Mesenchymal stem cell (in vitro differentiated cells and primary cell): ENCODE measurements around the gene KCTD5.

Experiments used
- DNase-seq: peaks from one replicate; pipeline ENCODE4 v3.0.0-alpha.2; 2013
- H2AFZ ChIP-seq: one replicate; pipeline ENCODE4 v1.6.1; 2013; ENCODE audit warnings: low read depth, mild to moderate bottlenecking, control low read depth, inconsistent platforms, low read length, moderate library complexity
- H2AK5ac ChIP-seq: 2 replicates; pipeline ENCODE4 v1.6.1; 2013; ENCODE audit warnings: low read length, moderate library complexity, mild to moderate bottlenecking, inconsistent platforms; ENCODE audit not compliant: severe bottlenecking
- H2BK120ac ChIP-seq: one replicate; pipeline ENCODE4 v1.6.1; 2013; ENCODE audit warnings: low read depth, mild to moderate bottlenecking, inconsistent platforms, low read length, moderate library complexity
- H2BK12ac ChIP-seq, 2 experiments: one replicate each; pipeline ENCODE4 v1.6.1; 2013; ENCODE audit warnings: inconsistent platforms in 2 of 2, low read length in 2 of 2, mild to moderate bottlenecking in 2 of 2, moderate library complexity in 2 of 2, control low read depth in 1 of 2
- H2BK15ac ChIP-seq: one replicate; pipeline ENCODE4 v1.6.1; 2013; ENCODE audit warnings: mild to moderate bottlenecking, low read depth, inconsistent platforms; ENCODE audit not compliant: poor library complexity, severe bottlenecking
- H2BK5ac ChIP-seq: 2 replicates; pipeline ENCODE4 v1.6.1; 2013; ENCODE audit warnings: low read depth, mild to moderate bottlenecking, low read length, control low read depth, inconsistent platforms; ENCODE audit not compliant: poor library complexity, severe bottlenecking
- H3K14ac ChIP-seq, 2 experiments: one replicate each; pipeline ENCODE4 v1.6.1; 2013; ENCODE audit warnings: inconsistent platforms in 2 of 2, low read length in 2 of 2, control low read depth in 1 of 2, mild to moderate bottlenecking in 1 of 2, moderate library complexity in 1 of 2
- H3K18ac ChIP-seq, 2 experiments: one replicate each; pipeline ENCODE4 v1.6.1; 2013; ENCODE audit warnings: inconsistent platforms in 2 of 2, low read length in 2 of 2, control low read depth in 1 of 2, low read depth in 1 of 2, mild to moderate bottlenecking in 1 of 2
- H3K23ac ChIP-seq, 2 experiments: one replicate each; pipeline ENCODE4 v1.6.1; 2013; ENCODE audit warnings: inconsistent platforms in 2 of 2, low read length in 2 of 2, mild to moderate bottlenecking in 2 of 2, moderate library complexity in 2 of 2, control low read depth in 1 of 2
- H3K27ac ChIP-seq: 2 replicates; pipeline ENCODE4 v1.5.1; 2013; ENCODE audit warnings: mild to moderate bottlenecking, moderate library complexity, low read length, control low read depth, inconsistent platforms; ENCODE audit not compliant: poor library complexity, severe bottlenecking
- H3K27me3 ChIP-seq, 2 experiments: 2 replicates each; pipeline versions ENCODE4 v1.6.1 to v1.7.0; 2013; ENCODE audit warnings: low read length in 2 of 2, mild to moderate bottlenecking in 2 of 2, moderate library complexity in 2 of 2, control low read depth in 1 of 2, inconsistent platforms in 1 of 2; ENCODE audit not compliant: control insufficient read depth in 1 of 2, insufficient read depth in 1 of 2
- H3K36me3 ChIP-seq, 2 experiments: 2 replicates each; pipeline versions ENCODE4 v1.6.1 to v1.7.0; 2013; ENCODE audit warnings: low read length in 2 of 2, control low read depth in 1 of 2, inconsistent platforms in 1 of 2, low read depth in 1 of 2, mild to moderate bottlenecking in 1 of 2; ENCODE audit not compliant: insufficient read depth in 2 of 2, control insufficient read depth in 1 of 2
- H3K4ac ChIP-seq, 2 experiments: one replicate each; pipeline ENCODE4 v1.6.1; 2013; ENCODE audit warnings: inconsistent platforms in 2 of 2, low read length in 2 of 2, mild to moderate bottlenecking in 2 of 2, moderate library complexity in 2 of 2, control low read depth in 1 of 2, low read depth in 1 of 2
- H3K4me1 ChIP-seq: 2 replicates; pipeline ENCODE4 v1.6.1; 2013; ENCODE audit warnings: low read depth, low read length, control low read depth; ENCODE audit not compliant: control insufficient read depth, insufficient read depth
- H3K4me2 ChIP-seq: 2 replicates; pipeline ENCODE4 v1.6.1; 2013; ENCODE audit warnings: low read length, mild to moderate bottlenecking, inconsistent platforms; ENCODE audit not compliant: poor library complexity, severe bottlenecking
- H3K4me3 ChIP-seq, 2 experiments: 2 replicates each; pipeline versions ENCODE4 v1.5.1 to v1.7.0; 2013; ENCODE audit warnings: low read length in 2 of 2, mild to moderate bottlenecking in 2 of 2, control low read depth in 1 of 2, low read depth in 1 of 2; ENCODE audit not compliant: insufficient read depth in 1 of 2
- H3K79me1 ChIP-seq: replicated peaks from 2 replicates; pipeline ENCODE4 v1.6.1; 2013; ENCODE audit warnings: mild to moderate bottlenecking, control low read depth, low read length, inconsistent platforms; ENCODE audit not compliant: poor library complexity, severe bottlenecking
- H3K9ac ChIP-seq: 2 replicates; pipeline ENCODE4 v1.7.0; 2013; ENCODE audit warnings: mild to moderate bottlenecking, low read length, moderate library complexity
- H3K9me3 ChIP-seq: 2 replicates; pipeline ENCODE4 v1.7.0; 2013; ENCODE audit warnings: mild to moderate bottlenecking, low read length; ENCODE audit not compliant: control insufficient read depth
- H4K8ac ChIP-seq: one replicate; pipeline ENCODE4 v1.6.1; 2013; ENCODE audit warnings: inconsistent platforms, mild to moderate bottlenecking, low read length, moderate library complexity
- H4K91ac ChIP-seq: one replicate; pipeline ENCODE4 v1.6.1; 2013; ENCODE audit warnings: mild to moderate bottlenecking, low read length, inconsistent platforms
- WGBS: methylation state at CpG from one replicate; pipeline ENCODE4 v1.1.7; 2013; ENCODE audit warnings: mixed read lengths; 5-methylcytosine and 5-hydroxymethylcytosine counted together

Gene KCTD5

GRCh38 chr16:2715064-2715463 is 32.7 kb downstream of the KCTD5 start:
- H3K4me1 ChIP-seq: peaks cover 15% of the 10 kb centered on the region
- 55% methylated on average over 9 of the region's 9 CpGs for WGBS
- no peak overlapping the region for H3K14ac ChIP-seq
- H3K4me3 ChIP-seq: no peak overlapping the region
- peaks cover 0 to 3% of the 10 kb centered on the region in 2 experiments for H3K27me3 ChIP-seq
- peaks cover 0 to 9% of the 10 kb centered on the region in 2 experiments for H3K36me3 ChIP-seq
- H4K91ac ChIP-seq: no peak overlapping the region
- H2BK12ac ChIP-seq: no peak overlapping the region
- H2BK15ac ChIP-seq: no peak overlapping the region
- no peak overlapping the region for H4K8ac ChIP-seq
- no peak overlapping the region for H3K9ac ChIP-seq
- H3K4me2 ChIP-seq: no peak overlapping the region
- no peak overlapping the region for H3K18ac ChIP-seq
- H2BK5ac ChIP-seq: no peak overlapping the region
- no peak overlapping the region for H2BK120ac ChIP-seq
- no peak overlapping the region for H3K27ac ChIP-seq
- H3K4ac ChIP-seq: no peak overlapping the region
- H3K23ac ChIP-seq: no peak overlapping the region
- no peak overlapping the region for H2AK5ac ChIP-seq
- H3K9me3 ChIP-seq: no peaks in the 10 kb centered on the region
- H2AFZ ChIP-seq: no peak overlapping the region
- no peak for DNase-seq
- no peaks in the 10 kb centered on the region for H3K79me1 ChIP-seq

- H3K4me1 ChIP-seq: peaks cover 18% of the 10 kb centered on the region
These were observed 33.2 kb downstream of the KCTD5 start for GRCh38 chr16:2715519-2715918.

GRCh38 chr16:2715966-2716885 is 33.9 kb downstream of the KCTD5 start:
- Histone ChIP-seq H2AK5ac (no peak overlapping the region), H3K9me3 (no peaks in the 10 kb centered on the region), H4K91ac (no peak overlapping the region), H4K8ac (no peak overlapping the region), H3K36me3 (no peaks in the 10 kb centered on the region), H3K14ac (no peak overlapping the region), H2AFZ (no peak overlapping the region), H3K4ac (no peak overlapping the region), H3K18ac (no peak overlapping the region), H3K4me1 (peaks cover 20% of the 10 kb centered on the region), H3K79me1 (no peaks in the 10 kb centered on the region), H2BK5ac (no peak overlapping the region), H3K4me2 (no peak overlapping the region), H2BK15ac (no peak overlapping the region), H2BK120ac (no peak overlapping the region), H3K9ac (no peak overlapping the region), H3K27me3 (peaks cover 0 to 3% of the 10 kb centered on the region in 2 experiments), H3K23ac (no peak overlapping the region), H2BK12ac (no peak overlapping the region), H3K4me3 (no peak overlapping the region), H3K27ac (no peak overlapping the region)
- DNase-seq: no peak
- 81% methylated on average over 17 of the region's 17 CpGs for WGBS

More at GRCh38 chr16:2715519-2715918, 33.2 kb downstream of the KCTD5 start:
- Histone ChIP-seq H3K14ac (no peak overlapping the region), H2BK15ac (no peak overlapping the region), H3K18ac (no peak overlapping the region), H3K9me3 (no peaks in the 10 kb centered on the region), H3K23ac (no peak overlapping the region), H2AK5ac (no peak overlapping the region), H3K9ac (no peak overlapping the region), H3K79me1 (no peaks in the 10 kb centered on the region), H3K4me3 (no peak overlapping the region), H3K27me3 (peaks cover 0 to 3% of the 10 kb centered on the region in 2 experiments), H2BK120ac (no peak overlapping the region), H3K27ac (no peak overlapping the region), H2BK12ac (no peak overlapping the region), H4K8ac (no peak overlapping the region), H3K4ac (no peak overlapping the region), H2AFZ (no peak overlapping the region), H4K91ac (no peak overlapping the region), H2BK5ac (no peak overlapping the region), H3K4me2 (peak overlapping the region; percentile 20), H3K36me3 (peaks cover 0 to 4% of the 10 kb centered on the region in 2 experiments)
- peak; percentile 51 for DNase-seq
- whole genome bisulfite sequencing: 7% methylated on average over 29 of the region's 33 CpGs

DNA sequence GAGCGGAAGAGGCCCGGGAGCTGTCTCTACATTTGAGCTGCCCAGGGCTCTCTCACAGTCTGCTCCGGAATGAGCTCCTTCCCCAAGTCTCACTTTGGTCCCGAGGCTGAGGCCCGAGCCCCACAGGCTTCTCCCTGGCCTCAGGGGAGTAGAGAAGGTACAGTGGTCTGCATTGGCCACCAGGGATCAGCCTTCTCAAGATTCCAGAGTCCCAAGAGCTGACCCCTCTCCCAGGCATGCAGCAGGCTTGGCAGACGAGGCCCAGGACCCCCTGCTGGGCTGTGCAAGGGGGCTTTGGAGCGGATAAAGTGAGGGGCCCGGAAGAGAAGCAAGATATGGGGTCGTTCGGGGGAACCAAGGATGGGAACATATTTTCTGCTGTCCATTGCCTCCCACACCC is 34.6 kb downstream of the KCTD5 start:
- Histone ChIP-seq H3K9ac (no peak overlapping the region), H3K14ac (no peak overlapping the region), H3K27ac (no peak overlapping the region), H3K79me1 (no peaks in the 10 kb centered on the region), H3K4me2 (no peak overlapping the region), H3K4me1 (peaks cover 20% of the 10 kb centered on the region), H3K36me3 (no peaks in the 10 kb centered on the region), H3K9me3 (no peaks in the 10 kb centered on the region), H3K4ac (no peak overlapping the region), H2AK5ac (no peak overlapping the region), H2BK15ac (no peak overlapping the region), H2BK120ac (no peak overlapping the region), H2BK5ac (no peak overlapping the region), H2BK12ac (no peak overlapping the region), H2AFZ (no peak overlapping the region), H3K4me3 (no peak overlapping the region), H4K91ac (no peak overlapping the region), H3K27me3 (peaks cover 0 to 3% of the 10 kb centered on the region in 2 experiments), H3K23ac (no peak overlapping the region), H4K8ac (no peak overlapping the region), H3K18ac (no peak overlapping the region)
- no peak for DNase-seq
- 89% methylated on average over 5 of the region's 10 CpGs for WGBS
